Astrocyte (in vitro differentiated cells and primary cell): ENCODE measurements around the gene KRT7. TPM values are rescaled to one million over a fixed set of nuclear protein-coding genes. Genes with fewer than 3 reads are reported as not detected.
"Not testable (repeated sequence)": the region's sequence is repeated elsewhere in the genome, so short reads cannot be mapped to it uniquely, and the experiment has no call there.

Experiments used
- DNase-seq: peaks from one replicate; pipeline ENCODE4 v3.0.0-alpha.2; 2010; ENCODE audit warnings: low read depth
- FAIRE-seq: peaks from 2 replicates; lab custom pipeline; 2011; peaks lifted over from hg19 to GRCh38; lab: Jason Lieb, UNC
- H2AFZ ChIP-seq: 2 replicates; pipeline ENCODE4 v1.6.0; 2012; ENCODE audit warnings: low read depth, low read length, inconsistent platforms
- H3K27ac ChIP-seq: 2 replicates; pipeline ENCODE4 v1.5.1; 2011; ENCODE audit warnings: low read depth, low read length, inconsistent platforms
- H3K27me3 ChIP-seq: 2 replicates; pipeline ENCODE4 v1.6.0; 2011; ENCODE audit warnings: low read length, inconsistent platforms; ENCODE audit not compliant: insufficient read depth
- H3K36me3 ChIP-seq: 2 replicates; pipeline ENCODE4 v1.5.1; 2011; ENCODE audit warnings: low read length, inconsistent platforms; ENCODE audit not compliant: insufficient read depth
- H3K4me1 ChIP-seq: 2 replicates; pipeline ENCODE4 v1.5.1; 2011; ENCODE audit warnings: low read length, inconsistent platforms; ENCODE audit not compliant: insufficient read depth
- H3K4me2 ChIP-seq: 2 replicates; pipeline ENCODE4 v1.6.0; 2012; ENCODE audit warnings: low read length, inconsistent platforms
- H3K4me3 ChIP-seq: 2 replicates; pipeline ENCODE4 v1.5.1; 2011; ENCODE audit warnings: low read depth, mild to moderate bottlenecking, low read length, inconsistent platforms; ENCODE audit not compliant: insufficient read depth
- H3K79me2 ChIP-seq: 2 replicates; pipeline ENCODE4 v1.6.0; 2012; ENCODE audit warnings: mild to moderate bottlenecking, low read length, inconsistent platforms; ENCODE audit not compliant: insufficient read depth
- H3K9ac ChIP-seq: 2 replicates; pipeline ENCODE4 v1.6.0; 2012; ENCODE audit warnings: mild to moderate bottlenecking, low read length, inconsistent platforms
- H3K9me3 ChIP-seq: 2 replicates; pipeline ENCODE4 v1.5.1; 2012; ENCODE audit warnings: low read depth, mild to moderate bottlenecking, low read length, inconsistent platforms; ENCODE audit not compliant: insufficient read depth
- H4K20me1 ChIP-seq: 2 replicates; pipeline ENCODE4 v1.6.0; 2012; ENCODE audit warnings: low read length, inconsistent platforms; ENCODE audit not compliant: insufficient read depth
- H3K27ac Mint-ChIP-seq: one replicate; pipeline ENCODE4 v1.8.0; 2021; ENCODE audit warnings: mild to moderate bottlenecking, mixed read lengths; ENCODE audit not compliant: unreplicated experiment
- H3K27me3 Mint-ChIP-seq: one replicate; pipeline ENCODE4 v1.8.0; 2021; ENCODE audit warnings: low read depth, mixed read lengths; ENCODE audit not compliant: unreplicated experiment
- H3K36me3 Mint-ChIP-seq: one replicate; pipeline ENCODE4 v1.8.0; 2021; ENCODE audit warnings: low read depth, mixed read lengths; ENCODE audit not compliant: unreplicated experiment
- H3K4me1 Mint-ChIP-seq: one replicate; pipeline ENCODE4 v1.8.0; 2021; ENCODE audit warnings: low read depth, mixed read lengths; ENCODE audit not compliant: unreplicated experiment
- H3K4me3 Mint-ChIP-seq: one replicate; pipeline ENCODE4 v1.8.0; 2021; ENCODE audit warnings: mild to moderate bottlenecking, moderate library complexity, mixed read lengths; ENCODE audit not compliant: unreplicated experiment
- H3K9me3 Mint-ChIP-seq: one replicate; pipeline ENCODE4 v1.8.0; 2021; ENCODE audit warnings: mild to moderate bottlenecking, mixed read lengths; ENCODE audit not compliant: unreplicated experiment
- EZH2 ChIP-seq: IDR thresholded peaks from 2 replicates; pipeline ENCODE4 v1.6.1; 2012; ENCODE audit warnings: mild to moderate bottlenecking, low read length, inconsistent platforms; ENCODE audit not compliant: insufficient read depth
- total RNA-seq: library from RNA; stranded (reverse); gene quantifications from 2 replicates; pipeline ENCODE4 v1.2.1, GENCODE V29; 2021
- TF ChIP-seq, protein P1 (sequence below): IDR thresholded peaks from 2 replicates; pipeline ENCODE4 v1.5.1; 2011; ENCODE audit warnings: low read depth, mild to moderate bottlenecking, inconsistent platforms, low read length, moderate library complexity; ENCODE audit not compliant: insufficient read depth

Gene KRT7
- total RNA-seq, 1 donor from 2014 or later: 149 TPM

- Histone ChIP-seq H3K9ac (no peak overlapping the region), H3K9me3 (no peaks in the 10 kb centered on the region), H3K79me2 (no peaks in the 10 kb centered on the region), H3K4me2 (no peak overlapping the region), H3K4me3 (no peak overlapping the region), H2AFZ (no peak overlapping the region), H3K4me1 (peaks cover 9% of the 10 kb centered on the region), H4K20me1 (no peaks in the 10 kb centered on the region), H3K27me3 (peaks cover 34% of the 10 kb centered on the region), H3K27ac (no peak overlapping the region), H3K36me3 (no peaks in the 10 kb centered on the region)
- Mint-ChIP-seq H3K9me3 (peaks cover 5% of the 10 kb centered on the region), H3K27me3 (peaks cover 85% of the 10 kb centered on the region), H3K4me1 (peaks cover 11% of the 10 kb centered on the region), H3K4me3 (no peak overlapping the region), H3K27ac (no peak overlapping the region), H3K36me3 (peaks cover 5% of the 10 kb centered on the region)
- no peak for TF ChIP-seq EZH2
- TF ChIP-seq, protein P1, sequence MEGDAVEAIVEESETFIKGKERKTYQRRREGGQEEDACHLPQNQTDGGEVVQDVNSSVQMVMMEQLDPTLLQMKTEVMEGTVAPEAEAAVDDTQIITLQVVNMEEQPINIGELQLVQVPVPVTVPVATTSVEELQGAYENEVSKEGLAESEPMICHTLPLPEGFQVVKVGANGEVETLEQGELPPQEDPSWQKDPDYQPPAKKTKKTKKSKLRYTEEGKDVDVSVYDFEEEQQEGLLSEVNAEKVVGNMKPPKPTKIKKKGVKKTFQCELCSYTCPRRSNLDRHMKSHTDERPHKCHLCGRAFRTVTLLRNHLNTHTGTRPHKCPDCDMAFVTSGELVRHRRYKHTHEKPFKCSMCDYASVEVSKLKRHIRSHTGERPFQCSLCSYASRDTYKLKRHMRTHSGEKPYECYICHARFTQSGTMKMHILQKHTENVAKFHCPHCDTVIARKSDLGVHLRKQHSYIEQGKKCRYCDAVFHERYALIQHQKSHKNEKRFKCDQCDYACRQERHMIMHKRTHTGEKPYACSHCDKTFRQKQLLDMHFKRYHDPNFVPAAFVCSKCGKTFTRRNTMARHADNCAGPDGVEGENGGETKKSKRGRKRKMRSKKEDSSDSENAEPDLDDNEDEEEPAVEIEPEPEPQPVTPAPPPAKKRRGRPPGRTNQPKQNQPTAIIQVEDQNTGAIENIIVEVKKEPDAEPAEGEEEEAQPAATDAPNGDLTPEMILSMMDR: no peak
- FAIRE-seq (no peak), DNase-seq (no peak)
These were observed 23.0 kb downstream of the KRT7 start for GRCh38 chr12:52255926-52256583.

GRCh38 chr12:52256584-52256935, 23.5 kb downstream of the KRT7 start:
- Mint-ChIP-seq H3K9me3 (peaks cover 7% of the 10 kb centered on the region), H3K4me1 (peaks cover 12% of the 10 kb centered on the region), H3K27me3 (peaks cover 86% of the 10 kb centered on the region), H3K36me3 (peaks cover 5% of the 10 kb centered on the region), H3K27ac (no peak overlapping the region), H3K4me3 (no peak overlapping the region)
- no peaks in the 10 kb centered on the region for H3K36me3 ChIP-seq
- TF ChIP-seq EZH2: no peak
- H3K9ac ChIP-seq: no peak overlapping the region
- no peaks in the 10 kb centered on the region for H3K9me3 ChIP-seq
- no peak for DNase-seq
- H3K4me1 ChIP-seq: peaks cover 13% of the 10 kb centered on the region
- no peaks in the 10 kb centered on the region for H3K79me2 ChIP-seq
- no peak overlapping the region for H3K4me3 ChIP-seq
- H3K27ac ChIP-seq: no peak overlapping the region
- H2AFZ ChIP-seq: no peak overlapping the region
- no peaks in the 10 kb centered on the region for H4K20me1 ChIP-seq
- peaks cover 34% of the 10 kb centered on the region for H3K27me3 ChIP-seq
- FAIRE-seq: no peak
- H3K4me2 ChIP-seq: no peak overlapping the region

GRCh38 chr12:52257074-52257551, 24.1 kb downstream of the KRT7 start:
- Histone ChIP-seq H3K27ac (no peak overlapping the region), H3K27me3 (peaks cover 34% of the 10 kb centered on the region)

GRCh38 chr12:52257922-52258321, 24.9 kb downstream of the KRT7 start:
- not testable (repeated sequence) for H3K9me3 Mint-ChIP-seq, H3K36me3 ChIP-seq, H3K4me3 Mint-ChIP-seq, H3K79me2 ChIP-seq, H2AFZ ChIP-seq, H3K9ac ChIP-seq, H3K9me3 ChIP-seq, H4K20me1 ChIP-seq, H3K36me3 Mint-ChIP-seq, H3K27ac ChIP-seq, FAIRE-seq, DNase-seq, H3K27ac Mint-ChIP-seq, H3K4me3 ChIP-seq
- peaks cover 13% of the 10 kb centered on the region for H3K4me1 ChIP-seq
- H3K4me2 ChIP-seq: peak overlapping the region; percentile 79
- Mint-ChIP-seq H3K4me1 (peaks cover 12% of the 10 kb centered on the region), H3K27me3 (peaks cover 83% of the 10 kb centered on the region)
- peaks cover 34% of the 10 kb centered on the region for H3K27me3 ChIP-seq

More at GRCh38 chr12:52257074-52257551, 24.1 kb downstream of the KRT7 start:
- DNase-seq (no peak), FAIRE-seq (no peak)
- H3K4me3 ChIP-seq: no peak overlapping the region
- H3K9me3 ChIP-seq: no peaks in the 10 kb centered on the region
- Mint-ChIP-seq H3K36me3 (peaks cover 5% of the 10 kb centered on the region), H3K27me3 (peaks cover 82% of the 10 kb centered on the region), H3K9me3 (peaks cover 7% of the 10 kb centered on the region), H3K4me1 (peaks cover 12% of the 10 kb centered on the region), H3K27ac (no peak overlapping the region), H3K4me3 (no peak overlapping the region)
- TF ChIP-seq, protein P1: no peak
- no peak for TF ChIP-seq EZH2
- H3K4me2 ChIP-seq: no peak overlapping the region
- H3K9ac ChIP-seq: no peak overlapping the region
- no peaks in the 10 kb centered on the region for H3K36me3 ChIP-seq
- no peaks in the 10 kb centered on the region for H4K20me1 ChIP-seq
- H3K4me1 ChIP-seq: peaks cover 13% of the 10 kb centered on the region
- no peaks in the 10 kb centered on the region for H3K79me2 ChIP-seq
- H2AFZ ChIP-seq: no peak overlapping the region
